ENCODE data around the gene COTL1. TPM values are rescaled to one million over a fixed set of nuclear protein-coding genes. Genes with fewer than 3 reads are reported as not detected.
A peak's percentile ranks its signal among the peaks of the same experiment; 100 is the strongest.

The COTL1 gene
- total and polyA plus RNA-seq, 4 donors, result 12.0 to 59.5 (median 23.0) TPM

DNA sequence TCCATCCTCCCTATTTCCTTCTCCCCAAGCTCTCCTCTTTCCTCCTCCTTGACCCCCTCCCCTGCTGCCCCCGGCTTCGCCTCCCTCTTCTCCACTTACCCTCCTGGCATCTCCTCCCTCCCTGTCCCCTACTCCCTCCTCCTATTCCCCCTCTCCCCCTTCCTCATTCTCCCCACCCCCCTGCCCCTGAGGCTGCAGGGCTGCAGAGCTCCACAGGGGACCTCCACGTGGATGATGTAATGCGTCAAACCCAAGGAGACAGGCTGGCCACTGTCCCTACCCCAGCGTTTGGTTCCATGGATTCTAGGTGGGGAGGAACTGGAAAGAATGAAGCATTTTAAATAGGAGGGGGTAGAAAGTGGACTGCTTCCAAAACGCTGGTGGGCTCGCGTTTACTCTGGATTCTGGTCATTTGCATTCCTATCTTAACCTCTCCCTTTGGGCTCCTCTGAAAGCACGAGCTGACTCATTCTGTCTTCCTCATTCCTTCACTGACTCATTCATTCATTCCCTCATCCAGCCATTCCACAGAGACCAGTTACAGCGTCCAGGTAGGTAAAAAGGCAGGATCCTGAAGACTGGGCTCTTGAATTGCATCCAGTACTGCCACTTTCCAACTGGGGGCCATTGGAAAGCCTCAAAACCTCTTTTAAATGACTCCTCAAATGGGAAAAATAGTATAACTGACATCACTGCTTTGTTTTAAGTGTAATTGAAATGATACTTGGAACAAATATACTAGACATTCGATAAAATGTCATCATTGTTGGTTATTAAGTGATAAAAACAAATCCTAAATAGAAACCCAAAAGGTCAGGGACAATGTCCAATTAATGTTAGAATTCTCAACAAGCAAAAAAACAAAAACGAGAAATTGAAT lies 943 bp upstream of the COTL1 start:
- H3K4me3 ChIP-seq (ENCODE audit: low read depth in 1 of 3, low read length in 3 of 3), result no peak overlapping the region
- 36% methylated on average over 12 of the region's 12 CpGs for WGBS
- no peak overlapping the region for H3K9ac ChIP-seq (ENCODE audit: low read depth in 1 of 2, low read length in 2 of 2)
- TF ChIP-seq JUND (IDR thresholded peaks at IDR 0.05) (peak in 1 of 2 donors; percentile 16), SP1 (IDR thresholded peaks at IDR 0.05) (no peak)
- H3K36me3 ChIP-seq (ENCODE audit: control insufficient read depth in 4 of 4, insufficient read depth in 3 of 4, low read depth in 1 of 4, low read length in 3 of 4), result no peaks in the 10 kb centered on the region
- H3K9me3 ChIP-seq (ENCODE audit: control insufficient read depth in 4 of 4, low read length in 3 of 4), result no peaks in the 10 kb centered on the region
- no peak for DNase-seq (ENCODE audit: low spot score)
- peaks cover 0 to 16% (median 5%) of the 10 kb centered on the region in 4 donors for H3K4me1 ChIP-seq (ENCODE audit: control insufficient read depth in 4 of 4, insufficient read depth in 4 of 4, low read length in 3 of 4)
- no peaks in the 10 kb centered on the region for H3K27me3 ChIP-seq (ENCODE audit: control insufficient read depth in 4 of 4, insufficient read depth in 4 of 4, low read length in 3 of 4)
- H3K27ac ChIP-seq (ENCODE audit: low read depth in 1 of 2, low read length in 2 of 2), result peak overlapping the region in 1 of 2 donors; percentile 5

- TF ChIP-seq NR2F2 (IDR thresholded peaks at IDR 0.05) (no peak), SP1 (IDR thresholded peaks at IDR 0.05) (no peak), REST (IDR thresholded peaks at IDR 0.05) (no peak), TAF1 (conservative IDR thresholded peaks at IDR 0.05) (no peak), ZBTB33 (IDR thresholded peaks at IDR 0.05) (no peak), FOXA2 (IDR thresholded peaks at IDR 0.05) (no peak), HNF4G (IDR thresholded peaks at IDR 0.05) (no peak), MAX (IDR thresholded peaks at IDR 0.05) (no peak), JUND (IDR thresholded peaks at IDR 0.05) (no peak), RAD21 (IDR thresholded peaks at IDR 0.05) (no peak), GABPA (IDR thresholded peaks at IDR 0.05 in 1 of 2, conservative IDR thresholded peaks at IDR 0.05 in 1 of 2) (no peak), HNF4A (conservative IDR thresholded peaks at IDR 0.05) (no peak), RXRA (IDR thresholded peaks at IDR 0.05) (no peak)
- TF ChIP-seq, protein P1, sequence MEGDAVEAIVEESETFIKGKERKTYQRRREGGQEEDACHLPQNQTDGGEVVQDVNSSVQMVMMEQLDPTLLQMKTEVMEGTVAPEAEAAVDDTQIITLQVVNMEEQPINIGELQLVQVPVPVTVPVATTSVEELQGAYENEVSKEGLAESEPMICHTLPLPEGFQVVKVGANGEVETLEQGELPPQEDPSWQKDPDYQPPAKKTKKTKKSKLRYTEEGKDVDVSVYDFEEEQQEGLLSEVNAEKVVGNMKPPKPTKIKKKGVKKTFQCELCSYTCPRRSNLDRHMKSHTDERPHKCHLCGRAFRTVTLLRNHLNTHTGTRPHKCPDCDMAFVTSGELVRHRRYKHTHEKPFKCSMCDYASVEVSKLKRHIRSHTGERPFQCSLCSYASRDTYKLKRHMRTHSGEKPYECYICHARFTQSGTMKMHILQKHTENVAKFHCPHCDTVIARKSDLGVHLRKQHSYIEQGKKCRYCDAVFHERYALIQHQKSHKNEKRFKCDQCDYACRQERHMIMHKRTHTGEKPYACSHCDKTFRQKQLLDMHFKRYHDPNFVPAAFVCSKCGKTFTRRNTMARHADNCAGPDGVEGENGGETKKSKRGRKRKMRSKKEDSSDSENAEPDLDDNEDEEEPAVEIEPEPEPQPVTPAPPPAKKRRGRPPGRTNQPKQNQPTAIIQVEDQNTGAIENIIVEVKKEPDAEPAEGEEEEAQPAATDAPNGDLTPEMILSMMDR (IDR thresholded peaks at IDR 0.05; ENCODE audit: low read depth, low read length, missing input control), result no peak
- TF ChIP-seq, protein P2, sequence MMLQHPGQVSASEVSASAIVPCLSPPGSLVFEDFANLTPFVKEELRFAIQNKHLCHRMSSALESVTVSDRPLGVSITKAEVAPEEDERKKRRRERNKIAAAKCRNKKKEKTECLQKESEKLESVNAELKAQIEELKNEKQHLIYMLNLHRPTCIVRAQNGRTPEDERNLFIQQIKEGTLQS (IDR thresholded peaks at IDR 0.05), result no peak
- no peak for DNase-seq (ENCODE audit: low spot score)
- peak overlapping the region; percentile 62 to 82 (median 64) for H3K4me3 ChIP-seq (ENCODE audit: low read depth in 1 of 3, low read length in 3 of 3)
- H3K4me1 ChIP-seq (ENCODE audit: control insufficient read depth in 4 of 4, insufficient read depth in 4 of 4, low read length in 3 of 4), result peaks cover 0 to 16% (median 5%) of the 10 kb centered on the region in 4 donors
- no peaks in the 10 kb centered on the region for H3K27me3 ChIP-seq (ENCODE audit: control insufficient read depth in 4 of 4, insufficient read depth in 4 of 4, low read length in 3 of 4)
- WGBS, result 5% methylated on average over 54 of the region's 54 CpGs
- H3K36me3 ChIP-seq (ENCODE audit: control insufficient read depth in 4 of 4, insufficient read depth in 3 of 4, low read depth in 1 of 4, low read length in 3 of 4), result no peaks in the 10 kb centered on the region
- H3K9ac ChIP-seq (ENCODE audit: low read depth in 1 of 2, low read length in 2 of 2), result peak overlapping the region in 1 of 2 donors; percentile 72
- peak overlapping the region; percentile 36 to 46 for H3K27ac ChIP-seq (ENCODE audit: low read depth in 1 of 2, low read length in 2 of 2)
- H3K9me3 ChIP-seq (ENCODE audit: control insufficient read depth in 4 of 4, low read length in 3 of 4), result no peaks in the 10 kb centered on the region
These were observed 662 bp downstream of the COTL1 start for GRCh38 chr16:84617041-84617790.

All from liver (tissue), 9 donors.